Measurements from ENCODE around the gene ST7L. TPM values are rescaled to one million over a fixed set of nuclear protein-coding genes. Genes with fewer than 3 reads are reported as not detected.

Gene ST7L
- total RNA-seq, 1 donor from 2014 or later: 18.8 TPM

GRCh38 chr1:112515311-112516009 is 103.5 kb downstream of the ST7L start:
- DNase-seq (ENCODE audit: low spot score): no peak

- no peak for DNase-seq (ENCODE audit: low spot score)
These were observed 104.0 kb downstream of the ST7L start for GRCh38 chr1:112514901-112515300.

GRCh38 chr1:112513112-112513870 is 105.7 kb downstream of the ST7L start:
- peak; percentile 57 for DNase-seq (ENCODE audit: low spot score)

GRCh38 chr1:112511897-112512296 is 107.0 kb downstream of the ST7L start:
- DNase-seq (ENCODE audit: low spot score): no peak

- DNase-seq (ENCODE audit: low spot score): no peak
These were observed 108.6 kb downstream of the ST7L start for GRCh38 chr1:112510340-112510739.

DNA sequence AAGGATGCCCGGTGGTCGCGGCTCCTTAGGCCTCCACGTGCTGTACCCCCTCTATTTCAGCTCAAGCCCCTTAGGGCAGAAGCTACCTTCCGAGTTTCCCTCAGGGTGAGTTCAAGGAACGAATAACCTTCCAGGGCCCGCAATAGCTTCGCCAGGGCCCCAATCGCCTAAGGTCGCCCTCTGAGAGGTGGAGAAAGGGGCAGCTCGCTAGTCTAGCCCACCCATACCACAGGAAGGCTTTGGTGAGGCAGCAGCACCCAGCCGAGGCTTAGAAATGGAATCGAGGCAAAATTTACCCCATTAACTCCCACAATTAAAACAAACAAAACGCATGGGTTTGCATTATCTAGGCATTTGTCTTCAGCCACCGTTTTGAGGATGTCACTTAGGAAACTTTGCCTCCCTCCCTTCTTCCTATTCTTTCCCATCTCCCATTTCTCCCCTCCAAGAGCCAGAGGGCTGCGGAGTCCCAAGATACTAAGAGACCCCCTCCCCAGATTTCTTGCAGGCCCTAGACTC is 109.2 kb downstream of the ST7L start:
- DNase-seq (ENCODE audit: low spot score): no peak

- DNase-seq (ENCODE audit: low spot score): no peak
These were observed 109.8 kb downstream of the ST7L start for GRCh38 chr1:112509005-112509659.

GRCh38 chr1:112508278-112509004 is 110.5 kb downstream of the ST7L start, which contains the start of gene WNT2B:
TSS of gene WNT2B (plus strand) at chr1:112508965. CDS start at chr1:112509263, 298 bp downstream.
- DNase-seq (ENCODE audit: low spot score): no peak

DNA sequence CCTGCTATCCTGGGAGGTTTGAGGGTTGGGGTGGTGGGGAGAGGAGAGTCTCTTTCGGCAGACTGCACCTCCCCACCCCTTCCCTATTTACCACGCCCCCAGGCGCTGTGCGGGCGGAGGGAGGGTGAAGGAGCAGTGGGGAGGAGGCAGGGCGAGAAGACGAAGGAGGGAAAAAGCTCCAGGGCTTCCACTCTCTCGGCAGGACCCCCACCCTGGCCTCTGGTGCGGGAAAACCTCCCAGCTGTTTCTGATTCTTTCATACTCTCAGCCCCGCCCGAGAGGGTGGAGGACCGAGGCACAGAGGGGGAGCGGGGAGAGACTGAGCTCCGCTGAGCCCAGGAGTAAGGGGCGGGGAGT is 111.0 kb downstream of the ST7L start:
- DNase-seq (ENCODE audit: low spot score): no peak

DNA sequence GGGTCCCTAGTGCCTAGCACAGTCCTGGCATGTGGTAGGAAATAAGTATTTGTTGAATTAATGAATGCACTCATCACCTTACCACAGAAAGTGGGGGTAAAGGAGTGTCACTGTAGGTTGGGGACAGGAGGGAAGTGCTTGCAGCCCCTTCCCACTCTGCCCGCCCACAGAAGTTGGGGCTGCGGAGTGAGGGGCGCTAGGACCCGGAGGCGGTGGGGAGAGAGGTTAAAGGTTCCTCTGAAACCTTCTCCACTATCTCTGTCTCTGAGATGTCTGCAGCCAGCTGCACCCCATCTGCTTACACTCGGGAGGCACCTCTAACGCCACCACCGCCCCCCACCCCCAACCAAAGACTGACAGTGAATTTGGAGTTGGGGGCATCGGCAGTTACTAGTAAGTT is 111.6 kb downstream of the ST7L start:
- DNase-seq (ENCODE audit: low spot score): no peak

GRCh38 chr1:112506731-112507130 is 112.2 kb downstream of the ST7L start:
- DNase-seq (ENCODE audit: low spot score): no peak

DNA sequence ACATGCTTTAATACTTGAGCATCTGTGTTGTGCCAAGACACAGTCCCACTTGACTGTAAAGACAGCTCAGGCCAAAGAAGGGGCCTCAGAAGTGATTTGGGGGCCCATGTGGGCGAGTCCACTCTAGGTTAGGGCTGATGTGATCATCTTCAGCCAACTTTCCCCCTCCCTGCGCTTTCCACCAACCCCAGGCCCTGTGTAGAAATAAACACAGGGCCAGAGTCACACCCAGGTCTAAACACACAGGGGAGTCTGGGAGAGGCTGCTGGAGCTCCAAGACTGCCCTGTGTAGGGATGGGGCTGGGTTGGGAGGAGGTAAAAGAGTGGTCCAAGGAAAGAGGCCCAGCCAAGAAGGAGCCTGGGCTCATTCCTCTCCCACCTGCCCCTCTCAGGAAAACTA is 112.6 kb downstream of the ST7L start:
- no peak for DNase-seq (ENCODE audit: low spot score)

DNA sequence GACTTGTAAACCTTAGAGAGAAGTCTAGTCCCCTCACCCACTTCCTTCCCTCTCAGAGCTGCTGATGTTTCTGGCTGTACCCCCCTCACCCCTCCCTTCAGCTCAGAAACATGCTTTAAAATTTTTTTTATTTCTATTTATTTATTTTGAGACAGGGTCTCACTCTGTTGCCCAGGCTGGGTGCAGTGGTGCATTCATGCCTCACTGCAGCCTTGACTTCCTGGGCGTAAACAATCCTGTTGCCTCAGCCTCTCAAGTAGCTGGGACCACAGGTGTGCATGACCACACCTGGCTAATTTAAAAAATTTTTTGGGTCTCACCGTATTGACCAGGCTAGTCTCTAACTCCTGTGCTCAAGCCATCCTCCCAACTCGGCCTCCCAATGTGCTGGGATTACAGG is 113.1 kb downstream of the ST7L start:
- no peak for DNase-seq (ENCODE audit: low spot score)

DNA sequence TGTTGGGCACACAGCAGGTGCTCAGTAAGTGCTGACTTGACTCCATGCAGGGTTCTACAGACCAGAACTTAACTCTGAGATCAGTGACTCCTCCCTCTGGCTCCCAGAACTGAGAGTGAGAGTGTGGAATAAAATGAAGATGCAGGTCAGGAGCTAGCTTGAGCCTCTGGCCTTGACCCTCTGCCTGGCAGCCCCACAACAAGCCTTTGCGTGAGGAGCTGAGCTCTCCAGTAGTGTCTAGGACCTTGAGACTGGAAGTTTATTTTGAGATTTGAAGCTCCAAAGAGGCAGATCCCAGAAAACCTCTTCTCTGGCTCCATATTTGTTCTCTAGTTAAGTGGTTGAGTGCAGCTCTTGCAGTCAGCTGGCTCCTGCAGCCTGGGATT is 113.5 kb downstream of the ST7L start:
- DNase-seq (ENCODE audit: low spot score): no peak

GRCh38 chr1:112504661-112505399 is 114.1 kb downstream of the ST7L start:
- no peak for DNase-seq (ENCODE audit: low spot score)

- no peak for DNase-seq (ENCODE audit: low spot score)
These were observed 114.8 kb downstream of the ST7L start for GRCh38 chr1:112504001-112504660.

DNA sequence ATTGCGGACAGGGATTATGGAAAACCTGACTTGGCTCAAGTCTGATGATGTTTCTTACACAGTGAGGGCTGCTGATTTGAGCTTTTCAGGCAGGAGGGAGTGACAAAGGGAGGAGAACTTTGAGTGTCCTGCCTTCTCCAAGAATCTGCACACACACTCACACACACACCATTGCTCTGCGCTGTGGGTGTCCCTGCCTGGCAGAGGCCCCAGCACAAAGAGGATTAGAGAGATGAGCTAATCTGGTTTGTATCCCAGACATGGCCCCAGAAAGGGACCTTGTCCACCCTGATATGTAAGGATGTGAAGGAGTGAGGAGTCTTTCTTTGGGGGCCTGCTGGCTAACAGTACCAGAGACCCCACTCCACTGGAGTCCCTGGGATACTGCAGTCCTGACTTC is 116.1 kb downstream of the ST7L start:
- no peak for DNase-seq (ENCODE audit: low spot score)

DNA sequence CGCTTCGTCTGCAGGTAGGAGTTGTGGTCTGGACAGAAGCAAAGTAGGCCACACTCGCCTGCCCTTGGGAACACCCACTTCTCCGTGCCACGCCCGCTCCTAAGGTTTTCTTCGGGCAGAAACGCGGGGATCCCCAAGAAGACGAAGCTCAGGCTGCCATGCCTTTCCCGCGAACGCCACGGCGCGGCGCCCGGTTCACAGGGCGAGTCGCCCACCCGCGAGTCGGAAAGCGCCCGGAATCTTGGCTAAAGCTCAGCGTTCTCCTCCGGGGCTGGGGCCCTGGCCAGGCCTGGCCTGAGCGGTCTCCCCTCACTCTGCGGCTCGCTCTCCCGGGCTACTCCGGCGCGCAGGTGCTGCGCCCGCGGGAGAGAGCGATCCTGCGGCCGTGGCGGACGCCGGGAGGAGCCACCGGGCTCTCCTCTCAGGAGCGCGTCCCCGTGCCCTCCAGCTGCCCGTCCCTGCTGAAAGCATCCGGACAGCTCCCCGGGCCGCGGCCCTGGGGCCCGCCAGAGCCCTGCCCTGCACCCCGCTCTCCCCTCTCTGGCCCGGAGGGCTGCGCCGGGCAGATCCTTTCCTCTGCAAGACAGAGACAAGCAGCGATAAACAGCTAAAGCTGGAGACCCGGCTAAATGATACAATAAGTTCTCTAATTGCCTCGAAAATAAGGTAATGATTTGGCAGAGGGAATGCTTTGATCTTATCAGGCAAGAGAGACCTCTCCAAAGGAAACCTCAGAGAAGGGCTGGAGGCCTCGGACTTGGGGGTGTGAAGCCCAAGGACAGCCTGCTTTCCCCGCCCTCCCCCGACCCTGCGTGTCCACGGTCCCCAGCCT is 116.9 kb downstream of the ST7L start:
- DNase-seq (ENCODE audit: low spot score): peak; percentile 64

DNA sequence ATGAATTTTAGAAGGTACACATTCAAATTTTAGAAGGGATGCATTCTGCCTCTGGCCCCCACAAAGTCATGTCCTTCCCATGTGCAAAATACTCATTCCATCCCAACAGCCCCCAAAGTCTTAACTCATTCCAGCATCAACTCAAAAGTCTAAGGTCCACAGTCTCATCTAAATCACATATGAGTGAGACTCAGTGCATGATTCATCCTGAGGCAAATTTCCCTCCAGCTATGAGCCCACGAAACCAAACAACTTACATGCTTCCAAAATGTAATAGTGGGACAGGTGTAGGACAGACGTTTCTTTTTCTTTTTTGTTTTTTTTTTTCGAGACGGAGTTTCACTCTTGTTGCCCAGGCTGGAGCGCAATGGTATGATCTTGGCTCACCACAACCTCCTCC is 122.7 kb downstream of the ST7L start:
- no peak for DNase-seq (ENCODE audit: low spot score)

- no peak for DNase-seq (ENCODE audit: low spot score)
These were observed 125.6 kb downstream of the ST7L start for GRCh38 chr1:112493351-112493750.

Measured in mucosa of gallbladder (tissue), 1 donor.